ENCODE results near the gene PTPRG. TPM values are rescaled to one million over a fixed set of nuclear protein-coding genes. Genes with fewer than 3 reads are reported as not detected.
A peak's percentile ranks its signal among the peaks of the same experiment; 100 is the strongest.

Gene PTPRG
- total and polyA plus RNA-seq, 2 donors (not counting 1 experiment from before 2014, with no cell fraction given), result 67.0 to 97.9 TPM

GRCh38 chr3:62134061-62134496 is 572.7 kb downstream of the PTPRG start:
- H3K4me3 ChIP-seq (replicated peaks in 1 of 4; ENCODE audit: control extremely low read depth in 1 of 4, insufficient read depth in 1 of 4, low read depth in 3 of 4, low read length in 4 of 4), result no peak overlapping the region
- no peak overlapping the region for H2AFZ ChIP-seq (ENCODE audit: low read length)
- H4K20me1 ChIP-seq (ENCODE audit: control insufficient read depth, extremely low read depth, insufficient read depth, low read length), result no peaks in the 10 kb centered on the region
- no peaks in the 10 kb centered on the region for H3K79me2 ChIP-seq (ENCODE audit: control insufficient read depth, insufficient read depth, low read length)
- H3K9ac ChIP-seq (ENCODE audit: insufficient read depth, low read length), result no peak overlapping the region
- no peaks in the 10 kb centered on the region for H3K27me3 ChIP-seq (ENCODE audit: control insufficient read depth, insufficient read depth, low read length)
- peak; percentile 27 to 59 for DNase-seq (ENCODE audit: low read depth in 2 of 2)
- peaks cover 4% of the 10 kb centered on the region for H3K4me1 ChIP-seq (ENCODE audit: control insufficient read depth, extremely low read depth, insufficient read depth, low read length)
- no peaks in the 10 kb centered on the region for H3K36me3 ChIP-seq (ENCODE audit: control insufficient read depth, insufficient read depth, low read length)
- H3K9me3 ChIP-seq (ENCODE audit: control insufficient read depth, insufficient read depth, low read depth, low read length), result no peaks in the 10 kb centered on the region
- no peak for TF ChIP-seq EZH2 (IDR thresholded peaks at IDR 0.05; ENCODE audit: low read length, missing control alignments)
- TF ChIP-seq CTCF (conservative IDR thresholded peaks at IDR 0.05 in 1 of 2, IDR thresholded peaks at IDR 0.05 in 1 of 2; ENCODE audit: low read depth in 1 of 2, low read length in 2 of 2), result no peak
- no peak overlapping the region for H3K4me2 ChIP-seq (ENCODE audit: extremely low read depth, insufficient read depth, low read length)
- no peak overlapping the region for H3K27ac ChIP-seq (ENCODE audit: insufficient read depth, low read length)

- Histone ChIP-seq H3K9ac (ENCODE audit: insufficient read depth, low read length) (no peak overlapping the region), H2AFZ (ENCODE audit: low read length) (no peak overlapping the region), H3K79me2 (ENCODE audit: control insufficient read depth, insufficient read depth, low read length) (no peaks in the 10 kb centered on the region), H4K20me1 (ENCODE audit: control insufficient read depth, extremely low read depth, insufficient read depth, low read length) (no peaks in the 10 kb centered on the region), H3K27me3 (ENCODE audit: control insufficient read depth, insufficient read depth, low read length) (no peaks in the 10 kb centered on the region), H3K27ac (ENCODE audit: insufficient read depth, low read length) (no peak overlapping the region), H3K4me2 (ENCODE audit: extremely low read depth, insufficient read depth, low read length) (no peak overlapping the region), H3K4me1 (ENCODE audit: control insufficient read depth, extremely low read depth, insufficient read depth, low read length) (peaks cover 4% of the 10 kb centered on the region), H3K36me3 (ENCODE audit: control insufficient read depth, insufficient read depth, low read length) (no peaks in the 10 kb centered on the region), H3K4me3 (replicated peaks in 1 of 4; ENCODE audit: control extremely low read depth in 1 of 4, insufficient read depth in 1 of 4, low read depth in 3 of 4, low read length in 4 of 4) (no peak overlapping the region), H3K9me3 (ENCODE audit: control insufficient read depth, insufficient read depth, low read depth, low read length) (no peaks in the 10 kb centered on the region)
- TF ChIP-seq EZH2 (IDR thresholded peaks at IDR 0.05; ENCODE audit: low read length, missing control alignments) (no peak), CTCF (conservative IDR thresholded peaks at IDR 0.05 in 1 of 2, IDR thresholded peaks at IDR 0.05 in 1 of 2; ENCODE audit: low read depth in 1 of 2, low read length in 2 of 2) (no peak)
- no peak for DNase-seq (ENCODE audit: low read depth in 2 of 2)
These were observed 574.4 kb downstream of the PTPRG start for GRCh38 chr3:62135741-62136140.

GRCh38 chr3:62139957-62140356 is 578.6 kb downstream of the PTPRG start:
- Histone ChIP-seq H2AFZ (ENCODE audit: low read length) (no peak overlapping the region), H3K9me3 (ENCODE audit: control insufficient read depth, insufficient read depth, low read depth, low read length) (no peaks in the 10 kb centered on the region), H3K4me3 (replicated peaks in 1 of 4; ENCODE audit: control extremely low read depth in 1 of 4, insufficient read depth in 1 of 4, low read depth in 3 of 4, low read length in 4 of 4) (no peak overlapping the region), H3K36me3 (ENCODE audit: control insufficient read depth, insufficient read depth, low read length) (no peaks in the 10 kb centered on the region), H3K79me2 (ENCODE audit: control insufficient read depth, insufficient read depth, low read length) (no peaks in the 10 kb centered on the region), H3K9ac (ENCODE audit: insufficient read depth, low read length) (no peak overlapping the region), H3K4me1 (ENCODE audit: control insufficient read depth, extremely low read depth, insufficient read depth, low read length) (no peaks in the 10 kb centered on the region), H3K4me2 (ENCODE audit: extremely low read depth, insufficient read depth, low read length) (no peak overlapping the region), H3K27me3 (ENCODE audit: control insufficient read depth, insufficient read depth, low read length) (no peaks in the 10 kb centered on the region), H4K20me1 (ENCODE audit: control insufficient read depth, extremely low read depth, insufficient read depth, low read length) (no peaks in the 10 kb centered on the region), H3K27ac (ENCODE audit: insufficient read depth, low read length) (no peak overlapping the region)
- TF ChIP-seq CTCF (conservative IDR thresholded peaks at IDR 0.05 in 1 of 2, IDR thresholded peaks at IDR 0.05 in 1 of 2; ENCODE audit: low read depth in 1 of 2, low read length in 2 of 2) (no peak), EZH2 (IDR thresholded peaks at IDR 0.05; ENCODE audit: low read length, missing control alignments) (no peak)
- DNase-seq (ENCODE audit: low read depth in 2 of 2), result peak in 1 of 2 donors; percentile 66
